GM21717 (cell line): ENCODE results near the gene DPP7.
"Not testable (repeated sequence)": the region's sequence is repeated elsewhere in the genome, so short reads cannot be mapped to it uniquely, and the experiment has no call there.

Source experiments
- ATAC-seq: cut with Tn5 transposase; IDR thresholded peaks from one replicate; pipeline ENCODE4 v1.9.1; 2021; ENCODE audit warnings: mild to moderate bottlenecking, moderate library complexity; ENCODE audit not compliant: unreplicated experiment

DPP7 gene

DNA sequence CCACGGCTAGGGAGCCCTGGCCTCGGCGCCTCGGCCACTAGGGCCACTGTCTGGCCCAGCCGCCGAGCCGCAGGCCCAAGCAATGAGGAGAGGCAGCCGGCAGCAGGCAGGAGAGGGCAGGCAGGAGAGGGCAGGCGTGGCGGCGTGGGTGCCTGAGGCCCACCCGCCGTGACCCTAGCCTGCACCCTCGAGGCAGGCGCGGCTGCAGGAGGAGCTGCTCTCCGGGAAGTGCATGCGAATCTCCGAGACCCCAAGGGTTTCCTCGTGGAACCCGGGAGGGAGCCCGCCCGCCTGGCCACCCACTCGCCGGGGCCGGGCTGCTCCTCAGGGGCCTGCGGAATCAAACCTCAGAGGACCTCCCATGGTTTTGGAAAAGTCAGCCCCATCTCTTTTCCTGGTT lies 33.7 kb upstream of the DPP7 start:
- no peak for ATAC-seq

DNA sequence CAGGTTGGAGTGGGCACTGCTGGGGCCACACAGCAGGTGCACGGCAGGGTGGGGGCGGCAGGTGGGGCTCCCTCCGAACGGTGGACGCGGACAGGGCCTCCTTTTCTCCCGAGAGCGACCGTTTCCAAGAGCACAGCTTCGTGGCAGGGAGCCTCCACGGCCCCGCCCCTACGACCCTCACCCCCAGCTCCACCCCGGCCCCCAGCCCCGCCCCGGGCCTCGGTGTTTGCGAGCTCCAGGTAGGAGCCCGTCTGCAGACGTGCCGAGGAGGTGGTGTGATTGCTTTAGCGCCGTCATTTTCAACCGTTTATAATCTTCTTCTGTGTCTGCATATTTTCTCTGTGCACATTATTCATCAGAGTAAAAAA lies 33.2 kb upstream of the DPP7 start:
- ATAC-seq, result no peak

DNA sequence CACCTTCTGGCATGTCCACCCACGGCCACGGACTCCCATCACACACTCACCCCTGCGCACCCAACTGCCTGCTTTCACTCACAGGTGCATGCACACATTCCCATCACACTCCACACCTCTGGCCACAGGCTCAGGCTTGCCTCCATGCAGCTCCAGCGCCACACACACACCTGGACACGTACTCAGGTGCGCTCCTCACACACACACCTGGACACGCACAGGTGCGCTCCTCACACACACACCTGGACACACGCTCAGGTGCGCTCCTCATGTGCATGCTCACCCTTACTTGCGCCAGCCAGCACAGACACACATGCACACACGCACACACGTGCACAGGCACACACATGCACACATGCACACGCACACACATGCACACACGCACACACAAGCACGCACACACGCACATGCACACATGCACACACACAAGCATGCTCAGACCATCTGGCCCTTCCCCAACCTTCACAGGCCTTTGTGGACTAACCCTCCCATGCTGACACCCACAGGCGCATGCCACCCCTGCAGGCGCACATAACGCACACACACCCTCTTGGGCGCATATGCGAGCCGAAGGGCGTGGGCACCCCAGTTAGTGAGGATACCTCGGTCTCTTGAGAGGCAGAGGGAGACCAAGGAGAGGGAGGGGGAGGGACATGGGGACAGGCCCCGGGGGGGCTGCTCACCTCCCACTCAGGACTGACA lies 32.7 kb upstream of the DPP7 start:
- ATAC-seq, result no peak

DNA sequence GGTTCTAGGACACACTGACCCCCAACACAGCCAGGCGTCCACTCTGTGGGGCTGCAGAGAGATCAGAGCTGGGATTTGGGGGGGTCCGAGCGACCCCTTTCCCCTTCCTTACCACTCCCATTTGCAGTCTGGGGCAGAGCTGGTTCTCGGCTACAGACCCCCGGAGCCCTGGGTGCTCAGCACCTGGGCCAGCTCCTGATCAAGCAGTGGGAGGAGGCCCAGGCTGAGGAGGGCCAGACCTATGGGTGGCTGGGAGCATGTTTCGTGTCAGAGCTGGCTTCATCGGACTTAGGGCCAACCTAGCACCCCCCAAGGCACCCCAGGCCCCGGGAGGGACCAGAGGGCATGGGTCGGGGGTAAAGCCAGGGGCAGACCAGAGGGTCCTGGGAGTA lies 32.0 kb upstream of the DPP7 start:
- no peak for ATAC-seq

DNA sequence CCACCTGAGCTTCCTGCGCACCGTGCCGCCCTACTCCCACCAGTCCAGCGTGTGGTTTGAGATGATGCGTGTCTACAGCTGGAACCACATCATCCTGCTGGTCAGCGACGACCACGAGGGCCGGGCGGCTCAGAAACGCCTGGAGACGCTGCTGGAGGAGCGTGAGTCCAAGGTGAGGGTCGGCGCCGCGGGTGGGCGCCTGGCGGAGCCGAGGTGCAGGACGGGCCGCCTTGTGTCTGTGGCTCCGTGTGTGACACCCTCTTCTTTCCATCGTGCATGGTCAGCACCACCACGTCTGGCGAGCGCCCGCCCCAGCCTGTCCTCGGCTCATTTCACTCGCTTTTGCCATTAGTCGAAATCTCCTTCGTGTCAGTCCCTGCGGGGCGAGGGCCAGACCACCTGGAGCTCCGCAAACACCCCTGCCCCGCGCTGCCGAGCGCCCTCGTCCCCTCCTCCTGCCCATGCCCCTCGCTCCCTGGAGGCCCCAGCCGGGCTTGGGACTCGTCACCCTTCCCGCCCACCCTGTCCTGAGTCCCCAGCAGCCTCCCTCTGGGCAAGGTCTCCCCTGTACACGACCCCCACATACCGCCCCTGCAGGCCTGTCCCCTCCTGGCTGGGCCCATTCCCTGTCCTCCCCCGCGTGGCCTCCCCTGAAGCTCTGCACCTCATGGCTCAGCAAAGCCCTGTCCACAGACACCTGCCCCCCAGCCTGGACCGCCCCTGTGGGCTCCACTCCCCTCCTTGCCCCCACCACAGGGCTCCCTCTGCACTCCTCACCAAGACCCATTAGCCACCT lies 31.4 kb upstream of the DPP7 start:
- no peak for ATAC-seq

DNA sequence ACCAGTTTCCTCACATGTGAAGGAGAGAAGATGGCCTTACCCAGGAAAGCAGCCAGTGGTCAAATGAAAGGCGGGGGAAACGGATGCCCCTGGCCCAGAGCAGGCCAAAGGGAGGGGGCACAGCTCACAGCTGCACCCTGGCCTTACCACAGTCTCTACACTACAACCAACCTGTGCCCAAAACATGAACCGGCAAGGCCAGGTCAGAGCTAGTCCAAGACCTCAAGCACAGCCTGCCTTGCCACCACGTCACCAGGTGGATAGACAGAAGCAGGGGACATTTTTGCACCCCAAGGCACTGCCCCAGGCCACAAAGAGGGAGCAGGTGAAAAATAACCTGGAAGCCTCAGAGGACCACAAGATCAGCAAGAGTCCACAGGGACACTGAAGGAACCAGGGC lies 28.9 kb upstream of the DPP7 start:
- ATAC-seq, result no peak

DNA sequence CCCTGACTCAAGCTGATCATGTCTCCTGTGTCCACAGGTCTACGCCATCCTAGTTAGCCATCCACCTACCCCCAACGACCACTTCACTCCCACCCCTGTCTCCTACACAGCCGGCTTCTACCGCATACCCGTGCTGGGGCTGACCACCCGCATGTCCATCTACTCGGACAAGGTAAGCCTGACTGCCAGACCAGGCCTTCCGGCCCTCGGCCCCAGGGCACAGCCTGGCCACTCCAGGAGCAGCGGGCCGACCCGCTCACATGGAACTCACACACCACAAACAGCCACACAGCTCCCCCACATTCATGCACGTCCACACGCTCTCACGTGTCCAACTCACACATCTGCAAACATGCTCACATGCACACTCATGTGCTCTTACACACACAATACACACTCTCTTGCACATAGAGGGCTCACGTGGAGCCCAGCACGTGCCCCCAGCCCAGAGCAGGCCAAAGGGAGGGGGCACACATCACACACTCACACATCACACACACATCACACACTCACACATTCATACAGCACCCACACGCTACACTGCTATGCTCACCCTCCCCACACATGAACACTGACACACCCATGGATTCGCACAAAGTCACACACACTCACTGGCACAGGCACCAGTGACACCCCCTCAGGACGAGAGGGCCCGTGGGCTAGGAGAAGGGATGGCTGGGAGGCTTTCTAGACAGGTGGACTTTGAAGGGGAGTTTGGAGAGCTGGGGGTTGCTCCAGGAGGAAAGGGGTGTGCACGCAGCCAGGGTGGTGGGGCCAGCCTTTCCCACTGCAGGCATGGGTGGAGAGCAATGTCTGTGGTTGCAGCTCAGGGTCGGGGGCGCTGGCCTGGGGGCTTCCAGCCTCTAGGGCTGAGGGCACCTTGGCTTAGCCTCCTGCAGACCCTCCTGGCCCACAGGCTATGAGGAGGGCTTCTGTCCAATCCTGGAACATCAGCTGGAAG lies 27.7 kb upstream of the DPP7 start:
- no peak for ATAC-seq

DNA sequence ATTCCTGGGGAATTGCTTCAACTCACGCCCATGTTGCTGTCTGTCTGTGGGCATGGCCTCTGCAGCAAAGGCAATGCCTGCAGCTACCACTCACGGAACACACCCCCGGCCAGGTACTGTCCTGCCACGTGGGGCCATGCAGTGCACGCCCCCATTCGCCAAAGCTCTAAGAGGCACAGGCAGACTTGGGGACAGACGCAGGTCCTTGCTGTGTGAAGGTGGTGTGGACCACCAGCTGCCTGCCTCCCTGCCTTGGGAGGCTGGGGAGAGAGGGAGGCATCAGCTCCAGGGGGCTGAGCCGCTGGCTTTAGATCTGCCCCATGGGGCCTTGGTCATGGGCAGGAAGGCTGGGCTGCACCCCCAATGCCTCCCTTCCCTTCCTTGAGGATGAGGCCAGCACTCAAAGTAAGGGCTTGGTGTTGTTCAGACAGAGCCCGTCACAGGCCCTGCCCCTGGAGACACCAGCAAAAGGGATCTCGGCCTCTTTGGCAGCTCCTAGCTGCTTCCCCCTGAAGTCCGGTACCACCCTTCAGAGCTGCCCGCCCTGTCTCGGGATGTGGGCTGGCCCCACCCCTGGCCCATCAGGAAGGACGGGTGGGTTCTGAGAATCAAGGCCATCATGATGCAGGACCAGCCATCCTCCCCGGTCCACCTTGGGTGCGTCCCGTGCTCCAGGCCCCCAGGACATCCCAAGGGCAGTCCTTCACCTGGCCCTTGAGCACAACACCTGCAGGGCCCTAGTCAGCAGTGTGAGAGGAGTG lies 26.7 kb upstream of the DPP7 start:
- ATAC-seq, result no peak

DNA sequence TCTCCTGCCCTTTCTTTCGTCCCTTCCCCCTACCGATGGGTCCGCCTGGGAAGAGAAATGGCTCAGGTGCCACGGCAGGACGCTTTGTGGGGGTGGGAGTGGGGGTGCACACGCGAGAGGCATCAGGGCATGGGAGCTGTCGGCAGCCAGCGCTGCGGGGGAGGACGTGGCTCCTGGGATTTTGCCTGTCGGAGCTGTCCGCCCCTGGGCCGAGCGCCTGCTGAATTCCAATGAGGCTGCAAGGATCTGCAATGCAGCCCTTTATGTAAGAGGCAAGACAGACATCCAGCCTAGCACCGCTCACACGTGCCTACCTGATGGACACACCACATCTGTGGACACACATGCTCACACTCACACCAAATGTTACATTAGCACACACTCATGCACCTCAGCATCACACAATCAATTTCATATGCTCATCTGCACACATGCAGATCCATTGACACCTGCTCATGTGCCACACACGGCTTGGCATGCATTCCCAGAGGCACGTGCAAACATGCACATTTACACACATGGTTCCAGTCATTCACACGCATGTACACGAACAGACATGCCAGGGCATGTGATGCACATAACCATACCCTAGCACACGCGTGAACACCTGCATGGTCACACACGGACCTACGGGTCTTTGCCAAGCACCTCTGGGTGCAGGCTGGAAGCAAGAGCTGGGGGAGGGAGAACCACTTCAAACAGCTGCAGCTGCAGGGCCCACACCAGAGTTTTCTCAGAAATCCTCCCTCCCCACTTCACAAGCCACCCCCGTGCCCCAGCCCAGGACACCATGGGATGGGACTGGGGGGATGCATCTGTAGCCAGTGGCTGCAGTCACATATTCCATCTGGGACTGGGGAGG lies 25.8 kb upstream of the DPP7 start:
- ATAC-seq, result no peak

DNA sequence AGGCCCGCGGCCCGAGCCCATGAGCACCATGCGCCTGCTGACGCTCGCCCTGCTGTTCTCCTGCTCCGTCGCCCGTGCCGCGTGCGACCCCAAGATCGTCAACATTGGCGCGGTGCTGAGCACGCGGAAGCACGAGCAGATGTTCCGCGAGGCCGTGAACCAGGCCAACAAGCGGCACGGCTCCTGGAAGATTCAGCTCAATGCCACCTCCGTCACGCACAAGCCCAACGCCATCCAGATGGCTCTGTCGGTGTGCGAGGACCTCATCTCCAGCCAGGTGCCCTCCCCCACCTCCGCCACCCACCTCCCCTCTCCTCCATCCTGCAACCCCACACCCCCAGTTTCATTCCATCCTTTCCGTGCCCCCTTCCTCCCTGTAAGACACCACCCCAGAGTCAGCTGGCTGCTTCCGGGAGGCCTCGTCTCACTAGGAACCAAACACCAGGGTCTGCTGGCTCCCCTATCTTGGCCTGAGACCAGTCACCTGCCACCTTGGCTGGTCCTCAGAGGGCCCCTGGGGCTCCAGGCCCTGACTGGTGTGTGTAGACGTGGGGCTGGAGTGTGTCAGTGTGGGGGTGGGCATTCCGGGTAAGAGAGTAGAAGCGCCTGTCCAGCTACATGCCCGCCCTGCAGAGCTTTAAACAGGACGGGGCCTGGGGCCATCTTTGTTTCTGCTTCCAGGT lies 25.1 kb upstream of the DPP7 start:
- no peak for ATAC-seq

DNA sequence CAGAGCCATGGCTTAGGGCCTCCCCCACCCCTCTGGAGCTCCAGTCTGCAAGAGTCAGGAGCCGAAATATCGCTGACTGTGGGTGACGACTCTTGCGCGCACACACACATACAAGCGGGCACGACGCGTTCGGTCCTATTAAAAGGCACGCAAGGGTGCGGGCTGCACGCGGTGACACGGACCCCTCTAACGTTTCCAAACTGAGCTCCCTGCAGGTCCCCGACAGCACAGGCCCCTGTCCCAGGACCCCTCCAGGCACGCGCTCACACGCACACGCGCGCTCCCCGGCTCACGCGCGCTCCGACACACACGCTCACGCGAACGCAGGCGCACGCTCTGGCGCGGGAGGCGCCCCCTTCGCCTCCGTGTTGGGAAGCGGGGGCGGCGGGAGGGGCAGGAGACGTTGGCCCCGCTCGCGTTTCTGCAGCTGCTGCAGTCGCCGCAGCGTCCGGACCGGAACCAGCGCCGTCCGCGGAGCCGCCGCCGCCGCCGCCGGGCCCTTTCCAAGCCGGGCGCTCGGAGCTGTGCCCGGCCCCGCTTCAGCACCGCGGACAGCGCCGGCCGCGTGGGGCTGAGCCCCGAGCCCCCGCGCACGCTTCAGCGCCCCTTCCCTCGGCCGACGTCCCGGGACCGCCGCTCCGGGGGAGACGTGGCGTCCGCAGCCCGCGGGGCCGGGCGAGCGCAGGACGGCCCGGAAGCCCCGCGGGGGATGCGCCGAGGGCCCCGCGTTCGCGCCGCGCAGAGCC lies 24.4 kb upstream of the DPP7 start, which contains the start of gene GRIN1:
GRIN1 (plus strand) TSS at position 433 of the 746 bp plus-strand sequence. CDS start 333 bp downstream, outside the sequence.
- no peak for ATAC-seq

DNA sequence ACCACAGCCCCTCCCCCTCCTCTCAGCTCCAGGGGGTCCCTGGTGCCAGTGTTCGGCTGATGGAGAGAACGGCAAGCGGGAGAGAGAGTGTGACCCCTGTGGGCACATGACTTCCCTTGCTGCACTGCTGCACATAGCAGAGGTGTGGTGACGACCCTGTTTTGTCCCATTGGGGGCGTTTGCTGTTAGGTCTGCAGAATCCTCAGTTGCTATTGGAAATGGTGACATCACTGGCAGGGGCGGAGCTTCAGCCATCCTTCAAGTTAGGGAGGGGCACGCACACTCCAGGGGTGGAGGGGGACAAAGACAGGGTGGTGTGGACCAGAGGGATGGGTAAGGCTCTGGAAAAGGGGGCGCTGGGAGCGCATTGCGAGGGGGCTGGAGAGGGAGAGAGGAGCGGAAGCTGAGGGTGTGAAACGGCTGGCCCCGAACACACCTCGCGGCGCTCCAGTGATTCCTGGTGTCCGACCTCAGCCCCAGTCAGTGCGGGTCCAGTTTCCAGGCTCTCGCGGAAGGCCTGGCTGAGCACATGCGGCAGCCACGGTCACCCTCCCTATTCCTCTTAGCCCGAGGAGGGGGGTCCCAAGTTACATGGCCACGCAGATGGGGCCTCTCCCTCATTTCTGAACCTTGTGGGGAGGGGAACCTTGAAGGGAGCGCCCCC lies 23.7 kb upstream of the DPP7 start:
- no peak for ATAC-seq

DNA sequence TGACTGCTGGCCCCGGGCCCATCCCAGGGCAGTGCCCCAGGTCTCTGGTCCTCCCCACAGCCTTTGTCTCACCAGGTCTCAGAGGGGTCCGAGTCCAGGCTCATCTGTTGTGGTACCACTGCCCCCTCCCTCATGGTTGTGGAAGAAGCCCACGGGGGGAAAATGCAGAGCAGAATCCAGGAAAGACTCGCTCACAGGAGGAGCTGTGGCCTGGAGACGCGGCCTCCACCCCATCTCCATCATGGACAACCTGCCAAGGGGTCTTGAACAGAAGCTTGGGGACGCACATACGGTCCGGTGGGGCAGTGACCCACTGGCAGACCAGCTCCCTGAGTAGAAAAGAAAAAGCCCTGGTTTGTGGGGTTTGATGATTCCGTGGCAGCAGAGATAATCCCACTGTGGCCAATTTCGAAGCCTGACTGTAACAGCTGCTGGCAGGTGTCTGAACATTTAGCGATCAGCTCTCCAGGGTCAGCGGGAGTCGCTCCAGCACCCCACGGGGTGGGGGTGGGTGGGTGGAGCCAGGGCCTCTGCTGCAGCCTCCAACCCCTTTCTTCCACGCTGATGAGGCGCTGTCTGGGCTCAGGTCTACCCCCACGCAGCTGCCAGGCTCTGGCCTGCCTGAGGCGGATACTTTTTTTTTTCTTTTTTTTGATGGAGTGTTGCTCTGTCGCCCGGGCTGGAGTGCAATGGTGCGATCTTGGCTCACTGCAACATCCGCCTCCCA lies 22.5 kb upstream of the DPP7 start:
- ATAC-seq, result no peak

DNA sequence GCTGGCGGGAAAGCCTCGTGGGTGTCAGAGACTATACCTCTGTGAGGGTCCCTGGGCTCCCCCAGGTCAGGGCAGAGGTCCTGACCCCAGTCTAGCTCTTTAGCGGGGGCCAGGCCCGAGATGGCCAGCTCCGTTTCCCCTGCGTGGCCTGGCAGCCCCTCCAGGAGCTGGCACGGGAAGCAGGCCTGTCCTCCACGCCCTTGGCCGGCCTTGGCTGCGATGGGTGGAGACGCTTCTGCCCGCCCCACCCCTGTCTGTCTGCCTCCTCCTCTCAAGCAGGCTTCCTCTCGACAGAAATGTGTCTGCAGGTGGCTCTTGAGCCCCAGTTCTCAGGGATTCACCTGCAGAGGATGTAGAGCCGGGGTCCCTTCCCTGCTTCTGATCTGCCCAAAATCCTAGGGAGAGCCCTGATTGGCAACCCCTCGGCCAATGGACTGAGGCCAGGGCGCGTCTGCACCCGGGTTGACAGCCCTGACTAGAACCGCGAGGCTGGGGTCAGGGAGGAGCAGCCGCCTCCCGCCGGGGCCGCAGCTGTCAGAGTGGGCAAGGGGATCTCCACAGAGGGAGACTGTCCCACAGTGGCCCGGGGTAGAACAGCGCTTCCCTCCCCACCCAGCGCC lies 21.8 kb upstream of the DPP7 start:
- no peak for ATAC-seq

DNA sequence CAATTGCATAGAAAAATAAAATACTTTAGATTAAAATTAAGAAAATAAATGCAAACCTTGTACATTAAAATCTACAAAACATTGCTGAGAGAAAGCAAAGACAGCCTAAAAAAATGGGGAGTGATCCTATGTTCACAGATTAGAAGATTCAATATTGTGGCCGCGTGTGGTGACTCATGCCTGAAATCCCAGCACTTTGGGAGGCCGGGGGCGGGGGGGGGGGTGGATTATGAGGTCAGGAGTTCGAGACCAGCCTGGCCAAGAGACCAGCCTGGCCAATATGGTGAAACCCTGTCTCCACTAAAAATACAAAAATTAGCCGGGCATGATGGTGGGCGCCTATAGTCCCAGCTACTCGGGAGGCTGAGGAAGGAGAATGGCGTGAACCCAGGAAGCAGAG lies 20.6 kb upstream of the DPP7 start:
- not testable (repeated sequence) for ATAC-seq

DNA sequence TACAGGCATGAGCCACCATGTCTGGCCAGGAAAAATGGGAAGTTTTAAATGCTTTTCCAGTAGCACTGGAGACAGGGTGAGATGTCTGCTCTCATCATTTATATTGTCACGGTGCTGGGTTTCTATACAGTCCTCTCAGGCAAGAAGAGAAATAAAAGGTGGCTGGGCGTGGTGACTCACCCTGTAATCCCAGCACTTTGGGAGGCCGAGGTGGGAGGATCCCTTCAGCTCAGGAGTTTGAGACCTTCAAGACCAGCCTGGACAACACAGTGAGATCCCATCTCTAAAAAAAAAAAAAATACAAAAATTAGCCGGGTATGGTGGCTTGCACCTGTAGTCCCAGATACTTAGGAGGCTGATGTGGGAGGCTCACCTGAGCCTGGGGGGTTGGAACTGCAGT lies 19.7 kb upstream of the DPP7 start:
- no peak for ATAC-seq
